Middle frontal gyrus (tissue), 1 donor: Measurements from ENCODE around the gene PHACTR3.

Source experiments
- DNase-seq: peaks from one replicate; pipeline ENCODE4 v3.0.0-alpha.2; 2015; ENCODE audit warnings: low spot score; ENCODE audit errors: extremely low spot score

PHACTR3 gene

GRCh38 chr20:59726281-59726595 lies 121.9 kb downstream of the PHACTR3 start:
- no peak for DNase-seq

- no peak for DNase-seq
Measured at GRCh38 chr20:59728722-59729430, 124.5 kb downstream of the PHACTR3 start.

GRCh38 chr20:59729506-59729905 lies 125.2 kb downstream of the PHACTR3 start:
- DNase-seq = no peak

- DNase-seq = no peak
Measured at GRCh38 chr20:59730722-59731121, 126.4 kb downstream of the PHACTR3 start.

GRCh38 chr20:59731376-59731775 lies 127.0 kb downstream of the PHACTR3 start:
- no peak for DNase-seq

GRCh38 chr20:59733351-59733750 lies 129.0 kb downstream of the PHACTR3 start:
- DNase-seq = no peak

GRCh38 chr20:59735486-59735885 lies 131.1 kb downstream of the PHACTR3 start:
- no peak for DNase-seq

- no peak for DNase-seq
Measured at GRCh38 chr20:59735917-59736316, 131.6 kb downstream of the PHACTR3 start.

- no peak for DNase-seq
Measured at GRCh38 chr20:59736366-59736765, 132.0 kb downstream of the PHACTR3 start.

GRCh38 chr20:59737073-59737666 lies 132.8 kb downstream of the PHACTR3 start:
- DNase-seq = no peak

GRCh38 chr20:59737816-59738215 lies 133.5 kb downstream of the PHACTR3 start:
- DNase-seq = no peak

GRCh38 chr20:59738851-59739250 lies 134.5 kb downstream of the PHACTR3 start:
- DNase-seq = no peak

GRCh38 chr20:59740621-59741020 lies 136.3 kb downstream of the PHACTR3 start:
- no peak for DNase-seq

- DNase-seq = no peak
Measured at GRCh38 chr20:59741073-59741472, 136.7 kb downstream of the PHACTR3 start.

GRCh38 chr20:59742351-59743095 lies 138.2 kb downstream of the PHACTR3 start:
- no peak for DNase-seq

- no peak for DNase-seq
Measured at GRCh38 chr20:59743308-59743707, 139.0 kb downstream of the PHACTR3 start.

GRCh38 chr20:59743767-59744485 lies 139.6 kb downstream of the PHACTR3 start:
- DNase-seq = no peak

- no peak for DNase-seq
Measured at GRCh38 chr20:59744756-59745155, 140.4 kb downstream of the PHACTR3 start.

GRCh38 chr20:59745201-59745600 lies 140.9 kb downstream of the PHACTR3 start:
- DNase-seq = no peak

- no peak for DNase-seq
Measured at GRCh38 chr20:59745716-59746115, 141.4 kb downstream of the PHACTR3 start.

- no peak for DNase-seq
Measured at GRCh38 chr20:59746155-59746554, 141.8 kb downstream of the PHACTR3 start.
